SK-N-SH (cell line): ENCODE measurements around the gene TBRG4.

Source experiments
- CTCF ChIP-seq: fragments of 200-600 bp; sonication (generic); IDR thresholded peaks from 2 replicates; pipeline ENCODE4 v1.6.1; 2017; ENCODE audit warnings: antibody characterized with exemption, mild to moderate bottlenecking, moderate library complexity
- FOXJ3 ChIP-seq: sonication (generic); formaldehyde crosslinking; IDR thresholded peaks from 2 replicates; pipeline ENCODE4 v1.5.1; 2020; ENCODE audit warnings: mild to moderate bottlenecking, missing genetic modification reagents
- POLR2AphosphoS5 ChIP-seq: IDR thresholded peaks from 2 replicates; pipeline ENCODE4 v1.6.1; 2012; ENCODE audit warnings: low read depth, low read length
- SIN3A ChIP-seq: IDR thresholded peaks from 2 replicates; pipeline ENCODE4 v1.6.1; 2012; ENCODE audit warnings: low read depth, mild to moderate bottlenecking, low read length, moderate library complexity, borderline replicate concordance
- SMC3 ChIP-seq: IDR thresholded peaks from 2 replicates; pipeline ENCODE4 v1.6.1; 2012; ENCODE audit warnings: low read depth, low read length, improper control_type of control experiment
- TAF1 ChIP-seq: IDR thresholded peaks from 2 replicates; pipeline ENCODE4 v1.6.1; 2012; ENCODE audit warnings: low read depth, mild to moderate bottlenecking, low read length, moderate library complexity, borderline replicate concordance
- YY1 ChIP-seq: IDR thresholded peaks from 2 replicates; pipeline ENCODE4 v1.4.0; 2012; ENCODE audit warnings: low read depth, mild to moderate bottlenecking

DNA sequence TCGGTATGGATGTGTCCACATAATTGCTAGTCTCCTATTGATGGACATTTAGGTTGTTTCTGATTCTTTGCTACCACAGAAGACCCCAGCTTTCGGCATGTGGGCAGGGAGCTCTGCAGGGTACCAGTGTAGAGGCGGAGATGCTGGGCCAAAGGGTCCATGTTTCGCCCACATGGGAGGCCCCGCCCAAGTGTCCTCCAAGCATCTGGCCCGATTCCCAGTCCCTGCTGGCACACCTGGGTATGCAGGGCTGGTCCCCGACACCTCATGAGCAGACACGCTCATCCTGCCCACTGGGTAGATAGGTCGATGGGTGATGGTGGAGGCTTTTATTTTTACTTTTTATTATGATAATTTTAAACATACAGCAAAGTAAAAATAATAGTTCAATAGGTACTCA is 19.4 kb upstream of the TBRG4 start:
- TF ChIP-seq CTCF (no peak), POLR2AphosphoS5 (no peak), TAF1 (no peak), FOXJ3 (no peak), SIN3A (no peak), YY1 (no peak), SMC3 (no peak)
